GM18519 (cell line): ENCODE results near the gene CASP4.
"Not testable (repeated sequence)": the region's sequence is repeated elsewhere in the genome, so short reads cannot be mapped to it uniquely, and the experiment has no call there.

Experiments
- ATAC-seq: cut with Tn5 transposase; IDR thresholded peaks from one replicate; pipeline ENCODE4 v1.9.1; 2021; ENCODE audit warnings: mild to moderate bottlenecking, moderate library complexity; ENCODE audit not compliant: unreplicated experiment, low FRiP score

The CASP4 gene

GRCh38 chr11:104968355-104968855 is at the start of gene CASP4:
TSS of gene CASP4 (minus strand) at chr11:104968574. CDS start at chr11:104968525, 49 bp downstream.
- ATAC-seq: peak; percentile 84

GRCh38 chr11:105007463-105007862 is 39.1 kb upstream of the CASP4 start:
- no peak for ATAC-seq

- ATAC-seq: no peak
These were observed 37.1 kb upstream of the CASP4 start for GRCh38 chr11:105005451-105005845.

- ATAC-seq: no peak
These were observed 35.6 kb upstream of the CASP4 start for GRCh38 chr11:105004021-105004420.

GRCh38 chr11:105003151-105003550 is 34.8 kb upstream of the CASP4 start:
- ATAC-seq: no peak

GRCh38 chr11:105000797-105001196 is 32.4 kb upstream of the CASP4 start:
- peak; percentile 90 for ATAC-seq

- ATAC-seq: no peak
These were observed 31.8 kb upstream of the CASP4 start for GRCh38 chr11:105000167-105000566.

- ATAC-seq: no peak
These were observed 31.3 kb upstream of the CASP4 start for GRCh38 chr11:104999721-105000120.

- no peak for ATAC-seq
These were observed 28.9 kb upstream of the CASP4 start for GRCh38 chr11:104997288-104997687.

GRCh38 chr11:104995001-104995408 is 26.6 kb upstream of the CASP4 start:
- no peak for ATAC-seq

- ATAC-seq: no peak
These were observed 24.4 kb upstream of the CASP4 start for GRCh38 chr11:104992781-104993180.

- ATAC-seq: no peak
These were observed 23.6 kb upstream of the CASP4 start for GRCh38 chr11:104991994-104992393.

- no peak for ATAC-seq
These were observed 16.4 kb upstream of the CASP4 start for GRCh38 chr11:104984808-104985207.

GRCh38 chr11:104979839-104980238 is 11.5 kb upstream of the CASP4 start:
- no peak for ATAC-seq

- no peak for ATAC-seq
These were observed 5.2 kb upstream of the CASP4 start for GRCh38 chr11:104973616-104974015.

- ATAC-seq: not testable (repeated sequence)
These were observed 4.5 kb upstream of the CASP4 start for GRCh38 chr11:104972924-104973323.

GRCh38 chr11:104970756-104971155 is 2.4 kb upstream of the CASP4 start:
- no peak for ATAC-seq

GRCh38 chr11:104968856-104969776 is 742 bp upstream of the CASP4 start:
- ATAC-seq: no peak

GRCh38 chr11:104967534-104968354 is 630 bp downstream of the CASP4 start:
- ATAC-seq: peak; percentile 3

- ATAC-seq: no peak
These were observed 2.6 kb downstream of the CASP4 start for GRCh38 chr11:104965735-104966134.

GRCh38 chr11:104964247-104964646 is 4.1 kb downstream of the CASP4 start:
- ATAC-seq: no peak
